HCT116 (cell line): Measurements from ENCODE around the gene PDLIM7. TPM values are rescaled to one million over a fixed set of nuclear protein-coding genes. Genes with fewer than 3 reads are reported as not detected.

ENCODE experiments used
- ATAC-seq: fragments of 200-7000 bp; cut with Tn5 transposase; 2 replicates; pipeline ENCODE4 v1.9.1; 2020; ENCODE audit warnings: mild to moderate bottlenecking, moderate library complexity
- BruUV-seq: library from RNA; stranded (reverse); fragments of 400-500 nt; replicated peaks from 2 replicates; lab custom pipeline; 2021; lab: Mats Ljungman, UMichigan
- CTCF ChIA-PET: fragments of 300-600 bp; sonication (Branson Sonifier 250); formaldehyde crosslinking; loops from one replicate; lab custom pipeline; 2021; ENCODE audit warnings: antibody characterized with exemption; lab: Charles Lee
- POLR2A ChIA-PET: fragments of 300-600, 350-600 bp; sonication (Branson Sonifier 250); formaldehyde crosslinking; loops from one replicate; lab custom pipeline; 2021; ENCODE audit warnings: antibody characterized with exemption; lab: Charles Lee
- RAD21 ChIA-PET, 2 experiments: fragments of 300-600 bp; sonication (Branson Sonifier 250); formaldehyde crosslinking; loops; one replicate each; lab custom pipeline; 2023; ENCODE audit warnings: low total read pairs in 2 of 2; ENCODE audit not compliant: uncharacterized antibody in 2 of 2, unreplicated experiment in 2 of 2, low non-redundant PET in 1 of 2; lab: Charles Lee
- DNase-seq: peaks from one replicate; pipeline ENCODE4 v3.0.0-alpha.2; 2010; ENCODE audit warnings: low read depth, low spot score
- H2AFZ ChIP-seq: fragments of 200-600 bp; shearing (Covaris generic), sonication (generic); 2 replicates; pipeline ENCODE4 v1.6.1; 2017; ENCODE audit warnings: low read depth, mixed run types, mixed read lengths, antibody characterized with exemption, low read length; ENCODE audit not compliant: poor library complexity, severe bottlenecking
- H3K27ac ChIP-seq: 2 replicates; pipeline ENCODE4 v1.5.1; 2012; ENCODE audit warnings: low read depth, low read length
- H3K27me3 ChIP-seq: fragments of 200-600 bp; sonication (generic); 2 replicates; pipeline ENCODE4 v1.6.1; 2016; ENCODE audit warnings: mixed run types, low read length, mixed read lengths; ENCODE audit not compliant: insufficient read depth
- H3K36me3 ChIP-seq, 2 experiments: fragments of 200-500 bp in 1 of 2; fragments of 200-600 bp in 1 of 2; sonication (Bioruptor generic) in 1 of 2; sonication (generic) in 1 of 2; 2 replicates each; pipeline versions ENCODE4 v1.5.1 to v1.6.1; 2014 to 2016; ENCODE audit warnings: low read length in 2 of 2, inconsistent platforms in 1 of 2, mixed read lengths in 1 of 2, mixed run types in 1 of 2; ENCODE audit not compliant: insufficient read depth in 2 of 2, control insufficient read depth in 1 of 2
- H3K4me1 ChIP-seq, 2 experiments: fragments of 200-600 bp in 1 of 2; sonication (generic) in 1 of 2; 2 replicates each; pipeline versions ENCODE4 v1.5.1 to v1.6.1; 2012 to 2017; ENCODE audit warnings: low read length in 2 of 2, inconsistent platforms in 1 of 2, mild to moderate bottlenecking in 1 of 2, mixed read lengths in 1 of 2, mixed run types in 1 of 2, moderate library complexity in 1 of 2; ENCODE audit not compliant: insufficient read depth in 2 of 2, control insufficient read depth in 1 of 2
- H3K4me2 ChIP-seq: fragments of 200-600 bp; sonication (generic); 2 replicates; pipeline ENCODE4 v1.6.1; 2017; ENCODE audit warnings: mixed run types, low read length, mixed read lengths
- H3K4me3 ChIP-seq, 2 experiments: fragments of 200-600 bp in 1 of 2; sonication (generic) in 1 of 2; replicated peaks in 1 of 2; 2 replicates each; pipeline ENCODE4 v1.5.1; 2011 to 2016; ENCODE audit warnings: low read length in 2 of 2, control low read depth in 1 of 2, low read depth in 1 of 2, mild to moderate bottlenecking in 1 of 2, mixed read lengths in 1 of 2, mixed run types in 1 of 2
- H3K79me2 ChIP-seq: fragments of 200-600 bp; sonication (generic); 2 replicates; pipeline ENCODE4 v1.6.1; 2017; ENCODE audit warnings: mild to moderate bottlenecking, mixed run types, low read length, moderate library complexity, mixed read lengths; ENCODE audit not compliant: insufficient read depth
- H3K9ac ChIP-seq: fragments of 200-600 bp; sonication (generic); 2 replicates; pipeline ENCODE4 v1.6.1; 2016; ENCODE audit warnings: low read length, mixed read lengths
- H3K9me2 ChIP-seq: fragments of 200-600 bp; sonication (generic), shearing (Covaris generic); 2 replicates; pipeline ENCODE4 v1.6.1; 2017; ENCODE audit warnings: mixed run types, mild to moderate bottlenecking, moderate library complexity; ENCODE audit not compliant: insufficient read depth
- H3K9me3 ChIP-seq, 2 experiments: fragments of 200-500 bp in 1 of 2; fragments of 200-600 bp in 1 of 2; sonication (Bioruptor generic) in 1 of 2; sonication (generic) in 1 of 2; 2 replicates each; pipeline ENCODE4 v1.6.1; 2014 to 2017; ENCODE audit warnings: low read length in 2 of 2, mixed read lengths in 2 of 2, inconsistent platforms in 1 of 2, low read depth in 1 of 2, mild to moderate bottlenecking in 1 of 2, mixed run types in 1 of 2, moderate library complexity in 1 of 2; ENCODE audit not compliant: control insufficient read depth in 1 of 2, insufficient read depth in 1 of 2
- H4K20me1 ChIP-seq: fragments of 200-600 bp; sonication (generic), shearing (Covaris generic); 2 replicates; pipeline ENCODE4 v1.6.1; 2017; ENCODE audit warnings: mixed run types, mild to moderate bottlenecking, moderate library complexity; ENCODE audit not compliant: insufficient read depth
- CBX3 ChIP-seq: IDR thresholded peaks from 2 replicates; pipeline ENCODE4 v1.6.1; 2012; ENCODE audit warnings: low read depth
- CEBPB ChIP-seq: IDR thresholded peaks from 2 replicates; pipeline ENCODE4 v1.6.1; 2012; ENCODE audit warnings: low read depth
- EGR1 ChIP-seq: IDR thresholded peaks from 2 replicates; pipeline ENCODE4 v1.6.1; 2012; ENCODE audit warnings: low read depth
- EZH2 ChIP-seq: fragments of 200-600 bp; sonication (generic); IDR thresholded peaks from 2 replicates; pipeline ENCODE4 v1.6.1; 2017; ENCODE audit warnings: antibody characterized with exemption, mixed run types
- EZH2phosphoT487 ChIP-seq: fragments of 200-600 bp; IDR thresholded peaks from 2 replicates; pipeline ENCODE4 v1.6.1; 2018; ENCODE audit warnings: antibody characterized with exemption, borderline replicate concordance
- FOSL1 ChIP-seq: IDR thresholded peaks from 2 replicates; pipeline ENCODE4 v1.6.1; 2012; ENCODE audit warnings: low read depth
- JUND ChIP-seq: IDR thresholded peaks from 2 replicates; pipeline ENCODE4 v1.6.1; 2012
- SP1 ChIP-seq: IDR thresholded peaks from 2 replicates; pipeline ENCODE4 v1.6.1; 2012; ENCODE audit warnings: low read depth
- SRF ChIP-seq: IDR thresholded peaks from 2 replicates; pipeline ENCODE4 v1.6.1; 2012; ENCODE audit warnings: low read depth
- ZFX ChIP-seq: fragments of 450-650 bp; IDR thresholded peaks from 2 replicates; pipeline ENCODE4 v1.6.1; 2017
- ZNF274 ChIP-seq: fragments of 200-500 bp; sonication (Bioruptor generic); IDR thresholded peaks from 2 replicates; pipeline ENCODE4 v1.6.1; 2014; ENCODE audit warnings: mild to moderate bottlenecking, low read depth, low read length, inconsistent platforms
- intact Hi-C: fragments of 100-400 bp; cut with micrococcal nuclease; formaldehyde crosslinking; loops from 2 replicates; pipeline ENCODE4 v1.10.0; 2022
- total RNA-seq: library from RNA; stranded (reverse); gene quantifications from one replicate; pipeline ENCODE4 v1.2.1, GENCODE V29; 2021; ENCODE audit not compliant: unreplicated experiment
- TF ChIP-seq, protein P1 (sequence below): IDR thresholded peaks from 2 replicates; pipeline ENCODE4 v1.6.1; 2012
- TF ChIP-seq, protein P2 (sequence below), 3 experiments: fragments of 200-600 bp in 1 of 3; sonication (generic) in 1 of 3; IDR thresholded peaks in 2 of 3; conservative IDR thresholded peaks in 1 of 3; 2 replicates each; pipeline ENCODE4 v1.5.1; 2012 to 2017; ENCODE audit warnings: low read depth in 2 of 3, low read length in 2 of 3, antibody characterized with exemption in 1 of 3, borderline replicate concordance in 1 of 3, control low read depth in 1 of 3, mild to moderate bottlenecking in 1 of 3, mixed read lengths in 1 of 3, mixed run types in 1 of 3, moderate library complexity in 1 of 3; ENCODE audit not compliant: insufficient read depth in 1 of 3

PDLIM7 gene
- total RNA-seq, 1 experiment from 2014 or later, result 153 TPM

DNA sequence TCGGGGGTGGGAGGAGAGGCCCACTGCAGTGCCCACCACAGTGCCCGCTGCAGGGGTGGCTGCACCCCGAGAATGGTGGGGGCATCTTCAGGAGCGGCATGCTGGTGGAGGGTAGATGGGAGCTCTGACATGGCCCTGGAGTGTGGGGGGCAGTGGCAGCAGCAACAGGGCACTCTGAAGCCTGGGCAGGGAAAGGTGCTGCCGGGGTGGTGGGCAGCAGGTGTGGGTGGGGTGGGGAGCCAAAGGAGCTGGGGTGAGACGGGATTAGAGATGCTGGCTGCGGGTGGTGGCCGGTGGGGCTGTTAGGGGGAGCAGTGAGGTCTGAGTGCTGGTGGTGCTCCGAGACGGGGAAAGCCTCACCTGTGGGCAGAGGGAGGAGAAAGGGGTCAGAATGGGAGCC is 39.0 kb upstream of the PDLIM7 start:
- no TSS peak for BruUV-seq
- Histone ChIP-seq H3K4me3 (no peak overlapping the region), H3K36me3 (peaks cover 9 to 29% of the 10 kb centered on the region in 2 experiments; a peak in 3 of 4 replicates), H4K20me1 (no peaks in the 10 kb centered on the region), H2AFZ (no peak overlapping the region), H3K27me3 (no peaks in the 10 kb centered on the region), H3K9ac (no peak overlapping the region), H3K27ac (no peak overlapping the region), H3K9me3 (no peaks in the 10 kb centered on the region), H3K79me2 (peaks cover 10% of the 10 kb centered on the region; the same call in 1 of the 2 replicates), H3K4me1 (no peaks in the 10 kb centered on the region), H3K4me2 (no peak overlapping the region), H3K9me2 (no peaks in the 10 kb centered on the region)
- intact Hi-C loops, result no loop called here
- no peak for ATAC-seq
- ChIA-PET RAD21 (no interaction called here), POLR2A (interaction anchor here (0.9 kb wide), 1 partner anchor 9 kb away, joined by 3 read pairs; no protein-coding TSS in a partner anchor), CTCF (no interaction called here)
- TF ChIP-seq CEBPB (no peak), CBX3 (no peak), JUND (no peak), EZH2 (no peak), EGR1 (no peak), SP1 (no peak), ZFX (no peak), ZNF274 (no peak), EZH2phosphoT487 (no peak), SRF (no peak), FOSL1 (no peak)
- TF ChIP-seq, protein P1, sequence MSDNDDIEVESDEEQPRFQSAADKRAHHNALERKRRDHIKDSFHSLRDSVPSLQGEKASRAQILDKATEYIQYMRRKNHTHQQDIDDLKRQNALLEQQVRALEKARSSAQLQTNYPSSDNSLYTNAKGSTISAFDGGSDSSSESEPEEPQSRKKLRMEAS, result no peak
- TF ChIP-seq, protein P2, sequence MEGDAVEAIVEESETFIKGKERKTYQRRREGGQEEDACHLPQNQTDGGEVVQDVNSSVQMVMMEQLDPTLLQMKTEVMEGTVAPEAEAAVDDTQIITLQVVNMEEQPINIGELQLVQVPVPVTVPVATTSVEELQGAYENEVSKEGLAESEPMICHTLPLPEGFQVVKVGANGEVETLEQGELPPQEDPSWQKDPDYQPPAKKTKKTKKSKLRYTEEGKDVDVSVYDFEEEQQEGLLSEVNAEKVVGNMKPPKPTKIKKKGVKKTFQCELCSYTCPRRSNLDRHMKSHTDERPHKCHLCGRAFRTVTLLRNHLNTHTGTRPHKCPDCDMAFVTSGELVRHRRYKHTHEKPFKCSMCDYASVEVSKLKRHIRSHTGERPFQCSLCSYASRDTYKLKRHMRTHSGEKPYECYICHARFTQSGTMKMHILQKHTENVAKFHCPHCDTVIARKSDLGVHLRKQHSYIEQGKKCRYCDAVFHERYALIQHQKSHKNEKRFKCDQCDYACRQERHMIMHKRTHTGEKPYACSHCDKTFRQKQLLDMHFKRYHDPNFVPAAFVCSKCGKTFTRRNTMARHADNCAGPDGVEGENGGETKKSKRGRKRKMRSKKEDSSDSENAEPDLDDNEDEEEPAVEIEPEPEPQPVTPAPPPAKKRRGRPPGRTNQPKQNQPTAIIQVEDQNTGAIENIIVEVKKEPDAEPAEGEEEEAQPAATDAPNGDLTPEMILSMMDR (IDR thresholded peaks at IDR 0.05 in 2 of 3, conservative IDR thresholded peaks at IDR 0.05 in 1 of 3; ENCODE audit: borderline replicate concordance in 1 of 3, insufficient read depth in 1 of 3, low read depth in 2 of 3, low read length in 2 of 3), result no peak
- DNase-seq, result no peak
